Activated naive CD4-positive, alpha-beta T cell treated with anti-CD3 and anti-CD28 coated beads, Interleukin-2, amount 10 ng/mL, durations not matched to agents 5 hours and 36 hours (primary cell): ENCODE data around the gene TBC1D28. TPM values are rescaled to one million over a fixed set of nuclear protein-coding genes. Genes with fewer than 3 reads are reported as not detected.

Experiments used
- total RNA-seq, 2 experiments: library from RNA; stranded (reverse); gene quantifications; one replicate each; pipeline ENCODE4 v1.2.3, GENCODE V29; 2021

The TBC1D28 gene
- total RNA-seq = not detected

GRCh38 chr17:18644291-18644690, at the start of gene TBC1D28:
TSS of gene TBC1D28 (minus strand) at chr17:18644391. CDS start at chr17:18641352, 3,039 bp downstream.

GRCh38 chr17:18681767-18682571, 37.8 kb upstream of the TBC1D28 start, which contains the start of gene FOXO3B:
TSS of gene FOXO3B (minus strand) at chr17:18682314. CDS start at chr17:18681651, 663 bp downstream.

Other genes starting within 250 kb of the TBC1D28 start
- 1 to 10 TPM; 1.2 to 1.4 TPM for gene LGALS9C, start 167.6 kb downstream of the TBC1D28 start, total RNA-seq
- 1 to 10 TPM; 1.9 to 3.6 TPM for gene FOXO3B, start 37.9 kb upstream of the TBC1D28 start, total RNA-seq
- gene FBXW10, start 99.7 kb upstream of the TBC1D28 start, total RNA-seq = not detected
- 10 to 100 TPM; 21.4 to 23.8 TPM for gene TVP23B, start 136.8 kb upstream of the TBC1D28 start, total RNA-seq
- gene PRPSAP2, start 213.7 kb upstream of the TBC1D28 start, total RNA-seq = 10 to 100 TPM; 49.3 to 49.4 TPM